Skin epidermis (tissue), 12 donors: ENCODE measurements around the gene DGAT2.
A peak's percentile ranks its signal among the peaks of the same experiment; 100 is the strongest.
"Not testable (repeated sequence)": the region's sequence is repeated elsewhere in the genome, so short reads cannot be mapped to it uniquely, and the experiment has no call there.

Experiments used
- H3K27ac ChIP-seq, 21 experiments: fragments of 200-600 bp; sonication (generic) in 11 of 21; one replicate each; pipeline ENCODE4 v1.5.0; 2020; ENCODE audit warnings: mild to moderate bottlenecking in 3 of 21, inconsistent platforms in 2 of 21, moderate library complexity in 2 of 21
- H3K4me3 ChIP-seq, 7 experiments: fragments of 200-600 bp; sonication (generic) in 2 of 7; one replicate each; pipeline ENCODE4 v1.5.0; 2020; ENCODE audit warnings: inconsistent platforms in 2 of 7, mild to moderate bottlenecking in 2 of 7, moderate library complexity in 1 of 7

Gene DGAT2

GRCh38 chr11:75748729-75749273, 19.8 kb upstream of the DGAT2 start:
- H3K4me3 ChIP-seq, H3K27ac ChIP-seq: not testable (repeated sequence)

DNA sequence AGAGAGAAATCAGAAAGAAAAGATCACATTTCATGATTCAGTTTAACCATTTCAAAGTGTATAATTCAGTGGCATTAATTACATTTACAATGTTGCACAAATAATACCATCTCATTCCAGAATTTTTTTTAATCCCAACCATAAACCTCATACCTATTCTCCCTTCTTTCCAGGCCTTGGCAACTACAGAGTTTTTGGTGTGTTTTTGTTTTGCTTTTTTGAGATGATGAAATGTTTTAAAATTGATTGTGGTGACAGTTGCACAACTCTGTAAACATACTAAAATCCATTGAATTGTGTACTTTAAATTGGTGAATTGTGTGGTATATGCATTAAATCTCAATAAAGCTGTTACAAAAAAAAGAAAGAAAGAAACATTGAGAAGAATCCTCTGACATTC, 13.6 kb upstream of the DGAT2 start:
- not testable (repeated sequence) for H3K27ac ChIP-seq, H3K4me3 ChIP-seq

DNA sequence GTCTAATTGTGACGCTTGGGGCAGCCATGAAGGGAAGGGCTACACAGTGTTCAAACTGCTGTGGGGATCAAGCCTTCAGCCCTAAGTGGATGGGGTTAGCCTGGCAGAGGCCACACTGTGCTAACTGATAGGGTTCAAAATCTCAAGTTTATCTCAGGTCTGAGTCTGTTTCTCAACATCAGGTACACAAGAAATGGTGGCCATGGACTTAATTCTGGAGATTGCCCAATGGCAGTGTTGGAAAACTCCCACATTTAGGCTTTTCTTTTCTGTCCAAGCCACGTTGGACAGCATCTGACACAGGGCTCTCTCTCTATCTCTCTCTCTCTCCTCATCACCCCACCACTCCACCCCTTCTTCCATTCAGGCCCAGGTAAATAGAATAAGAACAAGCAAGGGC, 10.9 kb upstream of the DGAT2 start:
- no peak overlapping the region for H3K4me3 ChIP-seq

GRCh38 chr11:75759832-75760231, 8.7 kb upstream of the DGAT2 start:
- no peak overlapping the region for H3K27ac ChIP-seq
- no peak overlapping the region for H3K4me3 ChIP-seq

More for the DNA sequence above, 10.9 kb upstream of the DGAT2 start:
- no peak overlapping the region for H3K27ac ChIP-seq

- Histone ChIP-seq H3K4me3 (no peak overlapping the region), H3K27ac (no peak overlapping the region)
Observed at GRCh38 chr11:75760243-75760642, 8.3 kb upstream of the DGAT2 start.

DNA sequence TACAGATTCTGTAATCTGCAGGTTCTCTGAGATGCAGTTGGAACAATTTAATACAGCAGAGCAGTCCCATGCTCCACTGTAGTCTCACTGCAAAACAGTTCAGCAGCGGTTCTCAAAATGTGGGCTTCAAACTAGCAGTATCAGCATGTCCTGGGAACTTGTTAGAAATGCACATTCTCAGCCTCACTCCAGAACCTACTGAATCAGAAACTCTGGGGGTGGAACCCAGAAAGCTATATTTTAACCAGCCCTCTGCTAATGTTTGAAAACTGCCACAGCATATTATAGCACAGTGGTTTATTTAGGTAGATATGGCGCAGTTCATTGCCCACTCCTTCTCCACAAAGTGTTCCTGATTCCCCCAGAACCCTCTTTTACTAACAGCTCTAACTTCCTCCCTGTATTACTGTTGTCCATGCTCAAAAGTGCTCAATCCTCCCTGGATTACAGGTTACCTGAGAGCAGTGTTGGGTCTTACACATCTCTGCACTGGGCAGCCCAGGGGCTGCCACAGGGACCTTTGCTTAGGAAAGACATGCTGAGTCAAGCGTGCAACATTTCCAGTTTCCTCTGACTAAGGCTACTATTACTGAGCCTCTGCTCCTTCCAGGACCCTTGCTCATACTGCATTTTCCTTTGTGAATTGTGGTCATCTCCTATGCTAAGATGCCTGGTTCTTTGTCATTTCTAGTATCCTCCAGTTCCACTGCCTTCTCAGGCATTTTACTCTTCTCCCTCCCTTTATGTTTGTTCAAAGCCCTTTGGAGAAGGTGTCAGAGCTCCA, 7.7 kb upstream of the DGAT2 start:
- H3K4me3 ChIP-seq = no peak overlapping the region
- no peak overlapping the region for H3K27ac ChIP-seq

DNA sequence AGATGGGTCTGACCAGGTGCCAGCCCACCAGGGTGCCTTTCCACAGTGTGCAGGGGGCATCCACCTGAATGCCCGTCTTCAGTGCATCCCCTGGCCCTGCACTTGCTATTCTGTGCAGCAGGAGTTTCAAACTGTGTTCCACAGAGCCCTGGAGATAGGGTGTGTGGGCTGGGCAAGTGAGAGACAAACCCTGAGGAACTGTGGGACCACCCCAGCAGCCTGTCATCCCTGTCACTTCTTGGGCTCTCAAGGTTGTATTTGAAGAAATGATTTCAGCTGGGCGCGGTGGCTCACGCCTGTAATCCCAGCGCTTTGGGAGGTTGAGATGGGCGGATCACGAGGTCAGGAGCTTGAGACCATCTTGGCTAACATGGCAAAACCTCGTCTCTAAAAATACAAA, 6.4 kb upstream of the DGAT2 start:
- no peak overlapping the region for H3K27ac ChIP-seq
- no peak overlapping the region for H3K4me3 ChIP-seq

DNA sequence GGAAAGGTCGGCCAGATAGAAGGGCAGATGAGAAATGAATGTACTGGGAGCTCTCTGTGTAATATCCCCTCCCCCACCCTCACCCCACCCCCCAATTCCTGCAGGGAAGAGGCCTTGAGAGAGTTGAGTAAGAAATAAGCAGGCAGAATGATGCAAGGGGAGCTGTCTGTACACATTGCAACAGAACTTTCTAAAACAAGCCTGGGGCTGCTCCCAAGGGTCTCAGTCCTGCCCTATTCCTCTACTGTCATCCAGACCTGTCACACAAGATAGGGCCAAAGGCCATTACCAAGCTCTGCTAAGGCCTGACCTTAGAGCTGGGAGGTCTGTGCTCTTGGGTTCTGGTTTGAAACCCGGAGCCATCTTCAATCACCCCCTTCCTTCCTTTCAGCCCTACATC, 5.7 kb upstream of the DGAT2 start:
- Histone ChIP-seq H3K4me3 (no peak overlapping the region), H3K27ac (peak overlapping the region in 5 of 21 experiments; percentile 5 to 68 (median 16))

DNA sequence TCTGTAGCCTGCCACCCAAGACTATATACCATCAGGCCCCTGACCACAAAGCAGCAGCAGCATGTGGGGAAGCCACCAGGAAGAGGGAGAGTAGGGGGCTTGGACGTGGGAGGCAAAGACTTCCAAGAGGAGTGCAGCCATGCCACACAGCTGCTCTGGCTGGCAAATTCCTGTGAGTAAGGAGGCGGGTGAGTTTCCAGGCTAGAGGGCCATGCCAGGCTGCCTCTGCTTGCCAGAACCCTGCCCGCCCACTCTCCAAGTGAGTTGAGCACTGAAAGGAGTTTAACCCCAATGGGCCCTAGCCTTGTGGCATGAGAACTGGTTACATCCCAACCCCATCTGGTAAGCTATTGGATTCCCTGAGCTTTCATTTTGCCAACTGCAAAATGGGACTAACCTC, 4.7 kb upstream of the DGAT2 start:
- H3K4me3 ChIP-seq = no peak overlapping the region
- peak overlapping the region in 2 of 21 experiments; percentile 5 to 60 for H3K27ac ChIP-seq

- no peak overlapping the region for H3K4me3 ChIP-seq
- no peak overlapping the region for H3K27ac ChIP-seq
Observed at GRCh38 chr11:75765116-75765515, 3.5 kb upstream of the DGAT2 start.

- Histone ChIP-seq H3K27ac (no peak overlapping the region), H3K4me3 (no peak overlapping the region)
Observed at GRCh38 chr11:75766443-75767227, 1.9 kb upstream of the DGAT2 start.

GRCh38 chr11:75767228-75767572, 1.4 kb upstream of the DGAT2 start:
- H3K27ac ChIP-seq = no peak overlapping the region
- no peak overlapping the region for H3K4me3 ChIP-seq

DNA sequence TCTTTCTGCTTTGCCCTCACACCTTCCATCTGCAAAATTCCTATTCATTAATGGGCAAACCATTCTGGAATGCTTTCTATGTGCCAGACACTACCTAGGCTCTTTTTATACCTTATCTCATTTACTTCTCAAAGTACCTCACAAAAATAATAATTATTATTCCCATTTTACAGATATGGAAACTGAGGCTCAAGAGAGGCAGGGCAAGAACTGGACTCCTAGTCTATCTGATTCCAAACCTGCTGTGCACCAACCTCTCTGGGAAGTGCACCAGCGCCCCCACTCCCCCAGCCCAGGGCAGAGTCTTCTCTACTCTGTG, 826 bp upstream of the DGAT2 start:
- Histone ChIP-seq H3K27ac (no peak overlapping the region), H3K4me3 (peak overlapping the region in 4 of 7 experiments; percentile 46 to 58 (median 54))

- Histone ChIP-seq H3K4me3 (peak overlapping the region; percentile 46 to 58 (median 51)), H3K27ac (peak overlapping the region in 20 of 21 experiments; percentile 38 to 87 (median 77))
Observed at GRCh38 chr11:75768909-75769771, 562 bp downstream of the DGAT2 start.

DNA sequence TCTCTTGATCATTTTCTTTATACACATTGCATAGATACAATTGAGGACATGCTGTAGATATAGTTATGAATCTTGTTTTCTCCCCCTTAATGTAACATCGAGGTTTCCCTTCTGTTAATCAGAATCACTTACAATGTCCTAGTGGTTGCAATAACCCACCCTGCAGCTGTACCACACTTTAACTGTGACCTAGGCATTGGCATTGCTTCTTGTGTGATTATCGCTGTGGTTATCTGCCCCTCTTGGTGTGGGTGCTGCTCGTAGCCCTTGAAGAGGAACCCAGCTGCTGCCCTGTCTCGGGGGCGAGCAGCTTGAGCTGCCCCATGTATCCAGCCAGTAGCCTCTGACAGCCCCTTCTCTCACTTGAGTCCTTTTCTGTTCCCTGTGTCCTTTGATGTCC, 1.5 kb downstream of the DGAT2 start:
- H3K27ac ChIP-seq = peak overlapping the region in 9 of 21 experiments; percentile 3 to 87 (median 53)
- peak overlapping the region in 4 of 7 experiments; percentile 5 to 58 (median 56) for H3K4me3 ChIP-seq

DNA sequence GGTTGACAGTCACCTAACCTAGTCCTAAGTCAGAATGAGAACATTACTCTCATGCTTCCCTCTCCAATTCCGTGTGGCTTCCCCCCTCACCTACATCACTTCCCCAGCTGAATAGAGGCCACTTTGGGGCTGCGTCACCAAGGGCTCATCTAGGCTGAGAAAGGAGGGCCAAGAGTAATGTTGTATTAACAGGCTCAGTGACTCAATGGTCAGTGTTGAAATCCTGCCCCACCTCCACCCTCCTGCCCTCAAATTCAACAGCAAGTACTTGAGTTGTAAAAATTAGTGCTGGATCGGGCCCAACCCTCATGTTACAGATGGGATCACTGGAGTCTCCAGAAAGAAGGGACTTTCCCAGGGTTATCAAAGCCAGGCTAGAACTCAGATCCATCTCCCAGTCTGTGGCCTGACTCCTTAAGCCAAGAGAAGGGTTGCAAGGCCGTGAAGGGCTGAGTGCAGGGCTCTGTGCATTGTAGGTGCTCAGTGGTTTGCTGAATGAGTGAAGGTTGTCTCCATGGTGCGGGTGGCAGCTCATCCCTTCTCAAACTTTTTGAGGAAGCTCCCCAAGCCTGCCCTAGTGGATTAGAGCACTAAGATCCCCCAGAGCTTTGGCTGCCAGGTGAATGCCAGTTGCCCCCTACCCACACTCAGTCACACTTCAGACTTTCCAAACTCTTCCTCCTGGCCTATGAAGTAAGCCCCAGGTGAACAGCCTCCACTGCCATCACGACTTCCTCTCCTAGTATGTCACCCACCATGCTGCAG, 3.2 kb downstream of the DGAT2 start:
- H3K4me3 ChIP-seq = no peak overlapping the region
- peak overlapping the region in 8 of 21 experiments; percentile 18 to 69 (median 46) for H3K27ac ChIP-seq

- no peak overlapping the region for H3K4me3 ChIP-seq
Observed at GRCh38 chr11:75773595-75774353, 5.2 kb downstream of the DGAT2 start.

DNA sequence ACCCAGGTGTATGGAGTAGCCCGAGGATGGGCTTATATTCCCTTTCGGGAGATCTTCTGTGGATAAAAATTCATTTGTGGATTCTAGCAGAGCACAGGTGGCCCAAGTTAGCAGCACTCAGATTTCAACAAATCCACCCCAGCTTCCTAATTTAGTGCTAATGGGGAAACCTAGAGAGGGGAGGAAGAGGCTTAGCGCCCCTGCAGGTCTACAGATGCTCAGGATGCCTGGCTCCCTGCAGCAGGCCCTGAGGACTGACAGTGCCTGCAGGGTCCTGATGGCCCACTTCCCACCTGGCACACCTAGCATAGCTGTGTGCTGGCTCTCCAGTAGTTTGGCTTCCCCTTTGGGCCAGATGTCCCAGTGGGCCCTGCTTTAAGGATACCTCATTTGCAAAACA, 6.5 kb downstream of the DGAT2 start:
- Histone ChIP-seq H3K4me3 (no peak overlapping the region), H3K27ac (no peak overlapping the region)

More at GRCh38 chr11:75773595-75774353, 5.2 kb downstream of the DGAT2 start:
- peak overlapping the region in 8 of 21 experiments; percentile 11 to 72 (median 46) for H3K27ac ChIP-seq
